B cell (primary cell): ENCODE measurements around the gene MUC13. TPM values are rescaled to one million over a fixed set of nuclear protein-coding genes. Genes with fewer than 3 reads are reported as not detected.

Experiments used
- ATAC-seq: fragments of 200-7000 bp; cut with Tn5 transposase; one replicate; pipeline ENCODE4 v1.10.0; 2021; ENCODE audit warnings: low read depth, mild to moderate bottlenecking, moderate number of reproducible peaks, moderate library complexity
- CTCF ChIA-PET: fragments of 350-600 bp; sonication (Branson Sonifier 250); formaldehyde crosslinking; loops from one replicate; lab custom pipeline; 2021; ENCODE audit warnings: antibody characterized with exemption, inconsistent platforms; lab: Charles Lee
- POLR2A ChIA-PET: fragments of 350-600 bp; sonication (Branson Sonifier 250); formaldehyde crosslinking; loops from one replicate; lab custom pipeline; 2021; ENCODE audit warnings: antibody characterized with exemption; lab: Charles Lee
- DNase-seq: peaks from one replicate; pipeline ENCODE4 v3.0.0; 2013
- H2AFZ ChIP-seq: 2 replicates; pipeline ENCODE4 v1.6.1; 2012; ENCODE audit warnings: mild to moderate bottlenecking, low read depth, low read length; ENCODE audit not compliant: insufficient read depth, poor library complexity, severe bottlenecking
- H3K27ac ChIP-seq, 2 donors: 1 replicate in 1 of 2; 2 replicates in 1 of 2; pipeline ENCODE4 v1.5.1; 2012 to 2013; ENCODE audit warnings: low read length in 2 of 2, mild to moderate bottlenecking in 2 of 2, moderate library complexity in 1 of 2
- H3K27me3 ChIP-seq, 4 experiments: fragments of 200-600 bp in 1 of 4; sonication (generic) in 1 of 4; replicated peaks in 1 of 4; 1 replicate in 2 of 4; 2 replicates in 2 of 4; pipeline versions ENCODE4 v1.6.1 to v1.7.0; 2013 to 2016; ENCODE audit warnings: low read length in 3 of 4, mild to moderate bottlenecking in 2 of 4, mixed read lengths in 1 of 4, moderate library complexity in 1 of 4; ENCODE audit not compliant: insufficient read depth in 4 of 4, control insufficient read depth in 3 of 4; ENCODE audit errors: control extremely low read depth in 1 of 4
- H3K36me3 ChIP-seq, 2 experiments: replicated peaks in 1 of 2; 1 replicate in 1 of 2; 2 replicates in 1 of 2; pipeline versions ENCODE4 v1.6.1 to v1.7.1; 2013; ENCODE audit warnings: low read length in 1 of 2; ENCODE audit not compliant: insufficient read depth in 2 of 2, control insufficient read depth in 1 of 2; ENCODE audit errors: control extremely low read depth in 1 of 2, extremely low read depth in 1 of 2
- H3K4me1 ChIP-seq, 2 donors: fragments of 200-600 bp in 1 of 2; sonication (generic) in 1 of 2; 1 replicate in 1 of 2; 2 replicates in 1 of 2; pipeline versions ENCODE4 v1.5.1 to v1.6.1; 2013 to 2017; ENCODE audit warnings: low read length in 2 of 2; ENCODE audit not compliant: control insufficient read depth in 2 of 2, insufficient read depth in 2 of 2
- H3K4me2 ChIP-seq: replicated peaks from 2 replicates; pipeline ENCODE3; 2012; ENCODE audit warnings: mild to moderate bottlenecking, low read depth, low read length; ENCODE audit not compliant: poor library complexity, severe bottlenecking
- H3K4me3 ChIP-seq, 5 experiments: fragments of 200-600 bp in 1 of 5; sonication (generic) in 1 of 5; 1 replicate in 3 of 5; 2 replicates in 2 of 5; pipeline versions ENCODE4 v1.5.1 to v1.7.0; 2011 to 2016; ENCODE audit warnings: low read length in 4 of 5, mild to moderate bottlenecking in 4 of 5, low read depth in 2 of 5, control low read depth in 1 of 5, moderate library complexity in 1 of 5; ENCODE audit not compliant: insufficient read depth in 1 of 5; ENCODE audit errors: control extremely low read depth in 1 of 5, extremely low read depth in 1 of 5
- H3K79me2 ChIP-seq: fragments of 200-600 bp; sonication (generic); one replicate; pipeline ENCODE4 v1.6.0; 2016; ENCODE audit warnings: low read length; ENCODE audit not compliant: control insufficient read depth, insufficient read depth
- H3K9ac ChIP-seq: fragments of 200-600 bp; sonication (generic); 2 replicates; pipeline ENCODE4 v1.6.1; 2017; ENCODE audit warnings: mild to moderate bottlenecking, low read length, moderate library complexity
- H3K9me3 ChIP-seq, 3 donors: one replicate each; pipeline versions ENCODE4 v1.6.1 to v1.7.1; 2013; ENCODE audit warnings: low read length in 2 of 3; ENCODE audit not compliant: control insufficient read depth in 2 of 3, insufficient read depth in 1 of 3; ENCODE audit errors: control extremely low read depth in 1 of 3
- H4K20me1 ChIP-seq: 2 replicates; pipeline ENCODE4 v1.6.0; 2012; ENCODE audit warnings: mild to moderate bottlenecking, low read length; ENCODE audit not compliant: insufficient read depth, control insufficient read depth, poor library complexity, severe bottlenecking
- H3K27ac Mint-ChIP-seq: one replicate; pipeline ENCODE4 v1.8.0; 2021; ENCODE audit warnings: mixed read lengths
- H3K27me3 Mint-ChIP-seq: one replicate; pipeline ENCODE4 v1.8.0; 2021; ENCODE audit warnings: mixed read lengths
- H3K4me1 Mint-ChIP-seq: one replicate; pipeline ENCODE4 v1.8.0; 2021; ENCODE audit warnings: mixed read lengths
- H3K4me3 Mint-ChIP-seq: one replicate; pipeline ENCODE4 v1.8.0; 2021; ENCODE audit warnings: mixed read lengths
- H3K9me3 Mint-ChIP-seq: one replicate; pipeline ENCODE4 v1.8.0; 2022; ENCODE audit warnings: mixed read lengths; ENCODE audit not compliant: insufficient read depth
- CTCF ChIP-seq: fragments of 200-600 bp; IDR thresholded peaks from one replicate; pipeline ENCODE4 v1.8.0; 2022; ENCODE audit warnings: antibody characterized with exemption, mild to moderate bottlenecking
- EZH2 ChIP-seq: IDR thresholded peaks from 2 replicates; pipeline ENCODE4 v1.6.1; 2012; ENCODE audit warnings: borderline replicate concordance, low read depth, mild to moderate bottlenecking, moderate library complexity, low read length; ENCODE audit not compliant: insufficient read depth, poor library complexity, severe bottlenecking
- WGBS: methylation state at CpG from one replicate; pipeline ENCODE4 v1.1.5; 2013; ENCODE audit warnings: missing lambda C conversion rate; ENCODE audit not compliant: insufficient coverage; 5-methylcytosine and 5-hydroxymethylcytosine counted together
- intact Hi-C: fragments of 100-400 bp; cut with micrococcal nuclease; formaldehyde crosslinking; loops from one replicate; pipeline ENCODE4 v1.10.0; 2022
- polyA plus RNA-seq: library from polyadenylated mRNA; depleted of rRNA; stranded (reverse); fragments of >200 nt; gene quantifications from 2 replicates; pipeline ENCODE4 v1.2.3, GENCODE V29; 2012
- total RNA-seq, 2 donors: library from RNA; stranded (reverse); fragments of 120-200 nt in 1 of 2; gene quantifications; 1 replicate in 1 of 2; 2 replicates in 1 of 2; pipeline versions ENCODE4 v1.2.3 to v1.2.4, GENCODE V29; 2013 to 2022

MUC13 gene
- total and polyA plus RNA-seq, 2 donors (not counting 1 experiment from before 2014, with no cell fraction given): not detected

- ChIA-PET POLR2A (no interaction called here), CTCF (no interaction called here)
- DNase-seq (no peak), ATAC-seq (no peak)
- TF ChIP-seq CTCF (no peak), EZH2 (no peak)
- Histone ChIP-seq H4K20me1 (no peaks in the 10 kb centered on the region), H3K4me1 (no peaks in the 10 kb centered on the region), H3K9me3 (no peaks in the 10 kb centered on the region), H3K27ac (no peak overlapping the region), H3K27me3 (peaks cover 0 to 3% (median 0%) of the 10 kb centered on the region in 4 experiments), H3K4me3 (no peak overlapping the region), H3K4me2 (no peak overlapping the region), H3K36me3 (no peaks in the 10 kb centered on the region), H2AFZ (no peak overlapping the region), H3K79me2 (no peaks in the 10 kb centered on the region), H3K9ac (no peak overlapping the region)
- H3K9me3 Mint-ChIP-seq: no peaks in the 10 kb centered on the region
- no peaks in the 10 kb centered on the region for H3K4me1 Mint-ChIP-seq
- H3K4me3 Mint-ChIP-seq: no peak overlapping the region
- WGBS: 80% methylated on average over 2 of the region's 5 CpGs
- H3K27ac Mint-ChIP-seq: no peak overlapping the region
- peaks cover 8% of the 10 kb centered on the region for H3K27me3 Mint-ChIP-seq
- intact Hi-C loops: no loop called here
Measured at GRCh38 chr3:124952282-124952855, 17.8 kb upstream of the MUC13 start.

GRCh38 chr3:124951511-124952281, 17.1 kb upstream of the MUC13 start:
- ChIA-PET CTCF (no interaction called here), POLR2A (no interaction called here)
- Histone ChIP-seq H4K20me1 (no peaks in the 10 kb centered on the region), H3K27me3 (peaks cover 0 to 3% (median 0%) of the 10 kb centered on the region in 4 experiments), H2AFZ (no peak overlapping the region), H3K36me3 (no peaks in the 10 kb centered on the region), H3K27ac (no peak overlapping the region), H3K79me2 (no peaks in the 10 kb centered on the region), H3K4me1 (no peaks in the 10 kb centered on the region), H3K4me2 (no peak overlapping the region), H3K9me3 (no peaks in the 10 kb centered on the region), H3K9ac (no peak overlapping the region), H3K4me3 (no peak overlapping the region)
- TF ChIP-seq CTCF: no peak
- TF ChIP-seq EZH2: no peak
- no peak for ATAC-seq
- Mint-ChIP-seq H3K4me3 (no peak overlapping the region), H3K9me3 (no peaks in the 10 kb centered on the region), H3K27me3 (peaks cover 4% of the 10 kb centered on the region), H3K4me1 (no peaks in the 10 kb centered on the region), H3K27ac (no peak overlapping the region)
- 92% methylated on average over 6 of the region's 8 CpGs for WGBS
- intact Hi-C loops: no loop called here
- DNase-seq: no peak
